Stomach (tissue), 4 donors: ENCODE measurements around the gene MYBBP1A.
A peak's percentile ranks its signal among the peaks of the same experiment; 100 is the strongest.

Experiments
- EP300 ChIP-seq: sonication (generic); formaldehyde crosslinking; IDR thresholded peaks from one replicate; pipeline ENCODE4 v1.6.1; 2017; ENCODE audit warnings: antibody characterized with exemption
- POLR2A ChIP-seq, 4 donors: fragments of 450-650 bp; IDR thresholded peaks; one replicate each; pipeline ENCODE4 v1.6.1; 2016; ENCODE audit warnings: antibody characterized with exemption in 4 of 4, control low read depth in 2 of 4, mild to moderate bottlenecking in 1 of 4, moderate library complexity in 1 of 4
- POLR2AphosphoS5 ChIP-seq, 3 donors: sonication (generic); formaldehyde crosslinking; IDR thresholded peaks; one replicate each; pipeline ENCODE4 v1.6.1; 2016; ENCODE audit warnings: antibody characterized with exemption in 3 of 3
- TF ChIP-seq, protein P1 (sequence below), 7 experiments: fragments of 450-650 bp in 4 of 7; fragments of 200-600 bp in 3 of 7; sonication (generic) in 3 of 7; IDR thresholded peaks; one replicate each; pipeline ENCODE4 v1.5.1; 2016 to 2019; ENCODE audit warnings: antibody characterized with exemption in 7 of 7, control low read depth in 2 of 7, mild to moderate bottlenecking in 1 of 7

GRCh38 chr17:4565209-4566141 is 10.3 kb upstream of the MYBBP1A start:
- TF ChIP-seq, protein P1, sequence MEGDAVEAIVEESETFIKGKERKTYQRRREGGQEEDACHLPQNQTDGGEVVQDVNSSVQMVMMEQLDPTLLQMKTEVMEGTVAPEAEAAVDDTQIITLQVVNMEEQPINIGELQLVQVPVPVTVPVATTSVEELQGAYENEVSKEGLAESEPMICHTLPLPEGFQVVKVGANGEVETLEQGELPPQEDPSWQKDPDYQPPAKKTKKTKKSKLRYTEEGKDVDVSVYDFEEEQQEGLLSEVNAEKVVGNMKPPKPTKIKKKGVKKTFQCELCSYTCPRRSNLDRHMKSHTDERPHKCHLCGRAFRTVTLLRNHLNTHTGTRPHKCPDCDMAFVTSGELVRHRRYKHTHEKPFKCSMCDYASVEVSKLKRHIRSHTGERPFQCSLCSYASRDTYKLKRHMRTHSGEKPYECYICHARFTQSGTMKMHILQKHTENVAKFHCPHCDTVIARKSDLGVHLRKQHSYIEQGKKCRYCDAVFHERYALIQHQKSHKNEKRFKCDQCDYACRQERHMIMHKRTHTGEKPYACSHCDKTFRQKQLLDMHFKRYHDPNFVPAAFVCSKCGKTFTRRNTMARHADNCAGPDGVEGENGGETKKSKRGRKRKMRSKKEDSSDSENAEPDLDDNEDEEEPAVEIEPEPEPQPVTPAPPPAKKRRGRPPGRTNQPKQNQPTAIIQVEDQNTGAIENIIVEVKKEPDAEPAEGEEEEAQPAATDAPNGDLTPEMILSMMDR (IDR thresholded peaks at IDR 0.05), result peak in 5 of 7 experiments; percentile 46 to 77 (median 74)
- peak in 1 of 3 donors; percentile 60 for TF ChIP-seq POLR2AphosphoS5 (IDR thresholded peaks at IDR 0.05)
- no peak for TF ChIP-seq POLR2A (IDR thresholded peaks at IDR 0.05)
- no peak for TF ChIP-seq EP300
